Natural killer cell treated with Interleukin-12 subunit alpha and Interleukin-12 subunit beta and Interleukin-15 and Interleukin-18, amount 100 ng/mL, for 72 hours (primary cell): Measurements from ENCODE around the gene DDX59. TPM values are rescaled to one million over a fixed set of nuclear protein-coding genes. Genes with fewer than 3 reads are reported as not detected.

Experiments used
- total RNA-seq, 2 donors: library from RNA; stranded (reverse); gene quantifications; one replicate each; pipeline ENCODE4 v1.2.3, GENCODE V29; 2022

DDX59 gene
- total RNA-seq, 2 donors from 2014 or later, result 24.3 to 27.5 TPM

Other genes with a start within 250 kb of the DDX59 start
- 10 to 100 TPM in 1 of 2 donors, 1 to 10 TPM in 1; 8.7 to 18.5 TPM for gene KIF14, start 49.2 kb downstream of the DDX59 start, total RNA-seq
- under 1 TPM; 0.31 to 0.48 TPM for gene CAMSAP2, start 69.0 kb upstream of the DDX59 start, total RNA-seq
- gene GPR25, start 203.1 kb upstream of the DDX59 start, total RNA-seq, result not detected
- under 1 TPM; 0.25 to 0.86 TPM for gene INAVA, start 225.0 kb upstream of the DDX59 start, total RNA-seq